ENCODE measurements around the gene TMEM222. TPM values are rescaled to one million over a fixed set of nuclear protein-coding genes. Genes with fewer than 3 reads are reported as not detected.
A peak's percentile ranks its signal among the peaks of the same experiment; 100 is the strongest.

The TMEM222 gene
- total RNA-seq, 1 donor from 2014 or later: 30.2 TPM

- H3K9me3 ChIP-seq: no peaks in the 10 kb centered on the region
- H3K4me3 ChIP-seq: peak overlapping the region; percentile 35
- peaks cover 12% of the 10 kb centered on the region for H3K4me1 ChIP-seq
- TF ChIP-seq, protein P1, sequence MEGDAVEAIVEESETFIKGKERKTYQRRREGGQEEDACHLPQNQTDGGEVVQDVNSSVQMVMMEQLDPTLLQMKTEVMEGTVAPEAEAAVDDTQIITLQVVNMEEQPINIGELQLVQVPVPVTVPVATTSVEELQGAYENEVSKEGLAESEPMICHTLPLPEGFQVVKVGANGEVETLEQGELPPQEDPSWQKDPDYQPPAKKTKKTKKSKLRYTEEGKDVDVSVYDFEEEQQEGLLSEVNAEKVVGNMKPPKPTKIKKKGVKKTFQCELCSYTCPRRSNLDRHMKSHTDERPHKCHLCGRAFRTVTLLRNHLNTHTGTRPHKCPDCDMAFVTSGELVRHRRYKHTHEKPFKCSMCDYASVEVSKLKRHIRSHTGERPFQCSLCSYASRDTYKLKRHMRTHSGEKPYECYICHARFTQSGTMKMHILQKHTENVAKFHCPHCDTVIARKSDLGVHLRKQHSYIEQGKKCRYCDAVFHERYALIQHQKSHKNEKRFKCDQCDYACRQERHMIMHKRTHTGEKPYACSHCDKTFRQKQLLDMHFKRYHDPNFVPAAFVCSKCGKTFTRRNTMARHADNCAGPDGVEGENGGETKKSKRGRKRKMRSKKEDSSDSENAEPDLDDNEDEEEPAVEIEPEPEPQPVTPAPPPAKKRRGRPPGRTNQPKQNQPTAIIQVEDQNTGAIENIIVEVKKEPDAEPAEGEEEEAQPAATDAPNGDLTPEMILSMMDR (IDR thresholded peaks at IDR 0.05): peak; percentile 99
- peak; percentile 77 to 83 for ATAC-seq
- no peaks in the 10 kb centered on the region for H3K27me3 ChIP-seq (ENCODE audit: low read depth)
- peak; percentile 88 for DNase-seq
- intact Hi-C loops (cut with DNase I): no loop called here
- peak overlapping the region; percentile 49 for H3K27ac ChIP-seq
- peaks cover 97% of the 10 kb centered on the region for H3K36me3 ChIP-seq
Observed at GRCh38 chr1:27357281-27358037, 35.5 kb downstream of the TMEM222 start.

- no peak overlapping the region for H3K4me3 ChIP-seq
- TF ChIP-seq, protein P1 (IDR thresholded peaks at IDR 0.05): no peak
- no peak for ATAC-seq
- intact Hi-C loops (cut with DNase I): no loop called here
- H3K27me3 ChIP-seq (ENCODE audit: low read depth): no peaks in the 10 kb centered on the region
- peaks cover 99% of the 10 kb centered on the region for H3K36me3 ChIP-seq
- no peaks in the 10 kb centered on the region for H3K9me3 ChIP-seq
- no peak for DNase-seq
- peaks cover 12% of the 10 kb centered on the region for H3K4me1 ChIP-seq
- H3K27ac ChIP-seq: no peak overlapping the region
Observed at GRCh38 chr1:27358038-27358927, 36.3 kb downstream of the TMEM222 start.

- no peak for DNase-seq
- Histone ChIP-seq H3K4me1 (peaks cover 15% of the 10 kb centered on the region), H3K36me3 (peaks cover 99% of the 10 kb centered on the region), H3K27me3 (ENCODE audit: low read depth) (no peaks in the 10 kb centered on the region), H3K4me3 (no peak overlapping the region), H3K27ac (no peak overlapping the region), H3K9me3 (no peaks in the 10 kb centered on the region)
- TF ChIP-seq, protein P1 (IDR thresholded peaks at IDR 0.05): no peak
- ATAC-seq: no peak
- intact Hi-C loops (cut with DNase I): no loop called here
Observed at GRCh38 chr1:27358928-27359313, 37.0 kb downstream of the TMEM222 start.

DNA sequence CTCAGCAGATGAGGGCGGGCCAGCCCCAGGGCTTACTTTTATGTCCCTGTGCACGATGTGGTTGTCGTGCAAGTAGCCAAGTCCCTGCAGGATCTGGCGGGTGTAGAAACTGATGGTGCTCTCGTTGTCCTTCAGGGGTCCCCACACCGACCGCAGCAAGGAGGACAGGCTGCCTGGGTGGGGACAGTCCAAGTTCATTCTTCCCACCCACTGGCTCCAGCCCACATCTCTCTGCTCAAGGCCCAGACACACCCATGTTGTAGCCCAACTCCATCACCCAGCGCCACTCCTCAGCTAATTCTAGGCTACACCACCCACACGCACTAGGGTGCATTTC, 37.8 kb downstream of the TMEM222 start:
- intact Hi-C loops (cut with DNase I): no loop called here
- no peaks in the 10 kb centered on the region for H3K9me3 ChIP-seq
- ATAC-seq (no peak), DNase-seq (no peak)
- no peaks in the 10 kb centered on the region for H3K27me3 ChIP-seq (ENCODE audit: low read depth)
- H3K27ac ChIP-seq: no peak overlapping the region
- TF ChIP-seq, protein P1 (IDR thresholded peaks at IDR 0.05): no peak
- H3K4me3 ChIP-seq: peak overlapping the region; percentile 43
- H3K36me3 ChIP-seq: peaks cover 99% of the 10 kb centered on the region
- H3K4me1 ChIP-seq: peaks cover 24% of the 10 kb centered on the region

DNA sequence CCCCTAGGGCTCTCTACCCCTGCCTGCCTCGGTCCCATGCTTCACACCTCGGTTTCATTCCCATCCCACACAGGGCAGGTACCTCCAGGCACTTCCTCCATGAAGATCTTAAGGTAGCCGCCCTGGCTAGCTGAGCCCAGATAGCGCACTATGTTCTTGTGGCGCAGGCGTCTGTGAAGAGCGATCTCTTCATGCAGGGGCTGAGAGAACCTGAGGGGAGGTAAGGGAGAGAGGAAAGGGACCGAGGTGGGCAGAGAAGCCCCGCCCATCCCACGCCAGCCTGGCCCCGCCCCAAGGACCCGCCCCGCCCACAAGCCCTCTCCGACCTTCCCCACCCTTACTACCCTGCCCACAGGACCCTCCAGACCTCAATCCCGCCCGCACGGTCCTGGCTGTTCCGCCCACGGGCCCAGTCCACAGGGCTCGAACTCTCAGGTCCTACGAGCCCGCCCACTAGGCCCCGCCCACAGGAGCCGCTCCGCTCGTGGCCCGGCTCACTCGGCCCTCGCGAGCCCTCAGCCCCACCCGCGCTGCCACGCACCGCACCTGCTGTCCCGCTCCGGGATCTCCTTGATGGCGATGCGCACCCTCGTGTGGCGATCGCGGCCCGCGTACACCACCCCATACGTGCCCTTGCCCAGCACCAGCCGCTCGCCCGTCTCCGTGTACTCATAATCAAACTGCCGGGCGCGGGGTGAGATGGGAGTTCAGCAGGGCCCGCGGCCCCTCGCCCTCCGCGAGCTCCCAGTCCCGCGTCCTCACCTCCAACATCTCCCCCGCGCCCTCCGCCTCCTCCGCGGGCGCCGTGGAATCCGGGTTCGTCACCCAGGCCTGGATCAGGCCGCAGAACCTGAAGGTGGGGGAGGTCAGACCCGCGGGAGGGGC, 38.4 kb downstream of the TMEM222 start:
- Histone ChIP-seq H3K4me3 (peak overlapping the region; percentile 43), H3K9me3 (no peaks in the 10 kb centered on the region), H3K27me3 (ENCODE audit: low read depth) (no peaks in the 10 kb centered on the region), H3K27ac (no peak overlapping the region), H3K36me3 (peaks cover 97% of the 10 kb centered on the region), H3K4me1 (peaks cover 29% of the 10 kb centered on the region)
- intact Hi-C loops (cut with DNase I): no loop called here
- DNase-seq (peak; percentile 77), ATAC-seq (peak in 1 of 2 donors; percentile 4)
- TF ChIP-seq, protein P1 (IDR thresholded peaks at IDR 0.05): no peak

Data from lower lobe of right lung (tissue), 2 donors.